GM12865 (cell line): ENCODE results near the gene NKAIN4.
"Not testable (repeated sequence)": the region's sequence is repeated elsewhere in the genome, so short reads cannot be mapped to it uniquely, and the experiment has no call there.

Source experiments
- DNase-seq: peaks from one replicate; pipeline ENCODE4 v3.0.0; 2010; ENCODE audit warnings: low read depth
- H3K4me3 ChIP-seq: 2 replicates; pipeline ENCODE4 v1.5.1; 2011; ENCODE audit warnings: mild to moderate bottlenecking, low read depth, low read length, control low read depth
- TF ChIP-seq, protein P1 (sequence below): IDR thresholded peaks from 2 replicates; pipeline ENCODE4 v1.5.1; 2011; ENCODE audit warnings: low read length, control low read depth, low read depth, inconsistent platforms; ENCODE audit not compliant: insufficient read depth; ENCODE audit errors: missing control alignments

NKAIN4 gene

DNA sequence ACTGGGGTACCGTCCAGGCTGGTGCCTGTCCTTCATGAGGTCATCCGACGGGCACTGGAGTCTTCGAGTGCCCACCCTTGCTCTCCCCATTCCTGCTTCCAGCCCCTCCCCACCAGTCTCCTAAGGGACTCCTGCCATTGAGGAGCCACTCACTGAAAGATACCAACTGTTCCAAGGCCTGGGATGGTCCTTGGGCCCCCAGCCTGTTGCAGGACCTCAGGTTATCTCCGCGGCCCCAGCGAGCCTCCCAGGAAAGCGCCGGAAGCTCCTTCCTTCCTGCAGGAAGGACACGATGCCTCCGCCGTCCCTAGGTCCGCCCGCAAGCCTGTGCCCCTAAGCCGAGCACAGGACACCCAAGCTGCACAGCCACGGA, 1.2 kb downstream of the NKAIN4 start:
- TF ChIP-seq, protein P1, sequence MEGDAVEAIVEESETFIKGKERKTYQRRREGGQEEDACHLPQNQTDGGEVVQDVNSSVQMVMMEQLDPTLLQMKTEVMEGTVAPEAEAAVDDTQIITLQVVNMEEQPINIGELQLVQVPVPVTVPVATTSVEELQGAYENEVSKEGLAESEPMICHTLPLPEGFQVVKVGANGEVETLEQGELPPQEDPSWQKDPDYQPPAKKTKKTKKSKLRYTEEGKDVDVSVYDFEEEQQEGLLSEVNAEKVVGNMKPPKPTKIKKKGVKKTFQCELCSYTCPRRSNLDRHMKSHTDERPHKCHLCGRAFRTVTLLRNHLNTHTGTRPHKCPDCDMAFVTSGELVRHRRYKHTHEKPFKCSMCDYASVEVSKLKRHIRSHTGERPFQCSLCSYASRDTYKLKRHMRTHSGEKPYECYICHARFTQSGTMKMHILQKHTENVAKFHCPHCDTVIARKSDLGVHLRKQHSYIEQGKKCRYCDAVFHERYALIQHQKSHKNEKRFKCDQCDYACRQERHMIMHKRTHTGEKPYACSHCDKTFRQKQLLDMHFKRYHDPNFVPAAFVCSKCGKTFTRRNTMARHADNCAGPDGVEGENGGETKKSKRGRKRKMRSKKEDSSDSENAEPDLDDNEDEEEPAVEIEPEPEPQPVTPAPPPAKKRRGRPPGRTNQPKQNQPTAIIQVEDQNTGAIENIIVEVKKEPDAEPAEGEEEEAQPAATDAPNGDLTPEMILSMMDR, result no peak
- H3K4me3 ChIP-seq, result no peak overlapping the region
- no peak for DNase-seq

GRCh38 chr20:63252284-63252711, 2.0 kb downstream of the NKAIN4 start:
- TF ChIP-seq, protein P1, result no peak
- no peak for DNase-seq
- no peak overlapping the region for H3K4me3 ChIP-seq

GRCh38 chr20:63251350-63251749, 2.9 kb downstream of the NKAIN4 start:
- not testable (repeated sequence) for DNase-seq, H3K4me3 ChIP-seq
- TF ChIP-seq, protein P1, result peak; percentile 10

DNA sequence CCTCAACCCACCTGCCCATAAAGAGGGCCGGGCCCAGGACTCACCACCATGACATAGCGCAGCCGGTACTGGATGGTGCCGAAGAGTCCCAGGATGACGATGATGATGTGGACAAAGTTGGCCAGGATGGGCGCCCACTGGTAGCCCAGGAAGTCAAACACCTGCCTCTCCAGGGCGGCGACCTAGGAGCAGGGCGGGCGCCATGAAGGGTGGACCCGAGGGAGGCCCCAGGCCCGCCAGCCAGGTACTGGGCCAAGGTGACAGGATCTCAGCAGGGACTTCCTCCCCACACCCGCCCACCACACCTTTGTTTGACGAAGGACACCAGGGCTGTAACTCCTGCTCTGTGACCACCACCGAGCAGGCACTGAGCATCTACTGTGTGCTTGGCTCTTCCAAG, 4.4 kb downstream of the NKAIN4 start:
- no peak overlapping the region for H3K4me3 ChIP-seq

GRCh38 chr20:63248835-63249591, 5.2 kb downstream of the NKAIN4 start:
- H3K4me3 ChIP-seq, result no peak overlapping the region
- TF ChIP-seq, protein P1, result no peak
- no peak for DNase-seq

More for the DNA sequence above, 4.4 kb downstream of the NKAIN4 start:
- no peak for DNase-seq
- TF ChIP-seq, protein P1, result no peak

- no peak for DNase-seq
- TF ChIP-seq, protein P1, result no peak
- H3K4me3 ChIP-seq, result no peak overlapping the region
Observed at GRCh38 chr20:63247671-63248228, 6.5 kb downstream of the NKAIN4 start.
